Body of pancreas (tissue), 4 donors: ENCODE data around the gene MYO18B. TPM values are rescaled to one million over a fixed set of nuclear protein-coding genes. Genes with fewer than 3 reads are reported as not detected.

ENCODE experiments used
- ATAC-seq: fragments of 150-250 bp; one replicate; pipeline ENCODE4 v1.9.1; 2016
- DNase-seq, 4 donors: peaks; one replicate each; pipeline ENCODE4 v3.0.0-alpha.2; 2019
- H3K27ac ChIP-seq, 4 donors: fragments of 200-600 bp; sonication (generic); 1 replicate in 3 of 4; 2 replicates in 1 of 4; pipeline versions ENCODE4 v1.5.1 to v1.6.1; 2016 to 2019; ENCODE audit warnings: mild to moderate bottlenecking in 1 of 4, mixed read lengths in 1 of 4, moderate library complexity in 1 of 4
- H3K27me3 ChIP-seq, 2 donors: fragments of 200-600 bp; sonication (generic); one replicate each; pipeline ENCODE4 v1.6.0; 2016; ENCODE audit warnings: mild to moderate bottlenecking in 1 of 2
- H3K36me3 ChIP-seq, 2 donors: fragments of 200-600 bp; sonication (generic); replicated peaks in 1 of 2; 2 replicates each; pipeline ENCODE4 v1.5.1; 2016; ENCODE audit warnings: low read depth in 2 of 2; ENCODE audit not compliant: insufficient read depth in 1 of 2
- H3K4me1 ChIP-seq: fragments of 200-600 bp; sonication (generic); one replicate; pipeline ENCODE4 v1.6.0; 2016
- H3K4me3 ChIP-seq, 2 donors: fragments of 200-600 bp; sonication (generic); 1 replicate in 1 of 2; 2 replicates in 1 of 2; pipeline ENCODE4 v1.5.1; 2016 to 2019
- H3K9me3 ChIP-seq, 3 donors: fragments of 200-600 bp; sonication (generic); 1 replicate in 2 of 3; 2 replicates in 1 of 3; pipeline ENCODE4 v1.5.1; 2016
- POLR2A ChIP-seq, 3 donors: fragments of 450-650 bp; IDR thresholded peaks; one replicate each; pipeline ENCODE4 v1.6.1; 2016; ENCODE audit warnings: antibody characterized with exemption in 3 of 3, mild to moderate bottlenecking in 2 of 3
- WGBS, 2 donors: methylation state at CpG; one replicate each; pipeline ENCODE4 v1.1.5; 2017; 5-methylcytosine and 5-hydroxymethylcytosine counted together
- intact Hi-C: fragments of 100-400 bp; cut with DNase I; formaldehyde crosslinking; loops from one replicate; pipeline ENCODE4 v1.15.1; 2023
- total RNA-seq, 2 donors: library from RNA; depleted of rRNA; stranded (reverse); fragments of >200 nt; gene quantifications; one replicate each; pipeline ENCODE4 v1.1.0, GENCODE V29; 2016
- TF ChIP-seq, protein P1 (sequence below), 7 experiments: fragments of 450-650 bp in 4 of 7; fragments of 200-600 bp in 3 of 7; sonication (generic) in 3 of 7; IDR thresholded peaks; one replicate each; pipeline ENCODE4 v1.5.1; 2016 to 2019; ENCODE audit warnings: antibody characterized with exemption in 7 of 7

MYO18B gene
- total RNA-seq, 2 donors from 2014 or later: 1.3 TPM; not detected in 1

DNA sequence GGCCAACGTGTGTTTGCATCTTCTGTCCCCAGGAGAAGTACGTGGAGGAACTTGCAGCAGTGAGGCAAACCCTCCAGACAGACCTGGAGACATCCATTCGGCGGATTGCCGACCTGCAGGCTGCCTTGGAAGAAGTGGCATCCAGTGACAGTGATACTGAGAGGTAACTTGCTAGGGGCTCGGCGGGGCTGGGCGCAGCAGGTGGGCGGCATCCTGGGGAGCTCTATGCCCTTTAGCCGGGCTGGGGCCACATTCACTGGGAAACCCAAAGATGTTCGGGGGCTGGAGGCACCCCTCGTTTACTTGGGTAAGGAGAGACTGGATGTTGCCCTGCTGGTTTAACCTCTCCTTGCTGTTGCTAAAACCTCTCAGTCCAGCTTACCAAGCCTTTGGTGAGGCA is 250.3 kb downstream of the MYO18B start:
- Histone ChIP-seq H3K4me3 (no peak overlapping the region), H3K9me3 (no peaks in the 10 kb centered on the region), H3K27ac (no peak overlapping the region), H3K27me3 (no peaks in the 10 kb centered on the region), H3K36me3 (no peaks in the 10 kb centered on the region), H3K4me1 (no peaks in the 10 kb centered on the region)
- ATAC-seq: no peak
- DNase-seq: no peak
- TF ChIP-seq, protein P1, sequence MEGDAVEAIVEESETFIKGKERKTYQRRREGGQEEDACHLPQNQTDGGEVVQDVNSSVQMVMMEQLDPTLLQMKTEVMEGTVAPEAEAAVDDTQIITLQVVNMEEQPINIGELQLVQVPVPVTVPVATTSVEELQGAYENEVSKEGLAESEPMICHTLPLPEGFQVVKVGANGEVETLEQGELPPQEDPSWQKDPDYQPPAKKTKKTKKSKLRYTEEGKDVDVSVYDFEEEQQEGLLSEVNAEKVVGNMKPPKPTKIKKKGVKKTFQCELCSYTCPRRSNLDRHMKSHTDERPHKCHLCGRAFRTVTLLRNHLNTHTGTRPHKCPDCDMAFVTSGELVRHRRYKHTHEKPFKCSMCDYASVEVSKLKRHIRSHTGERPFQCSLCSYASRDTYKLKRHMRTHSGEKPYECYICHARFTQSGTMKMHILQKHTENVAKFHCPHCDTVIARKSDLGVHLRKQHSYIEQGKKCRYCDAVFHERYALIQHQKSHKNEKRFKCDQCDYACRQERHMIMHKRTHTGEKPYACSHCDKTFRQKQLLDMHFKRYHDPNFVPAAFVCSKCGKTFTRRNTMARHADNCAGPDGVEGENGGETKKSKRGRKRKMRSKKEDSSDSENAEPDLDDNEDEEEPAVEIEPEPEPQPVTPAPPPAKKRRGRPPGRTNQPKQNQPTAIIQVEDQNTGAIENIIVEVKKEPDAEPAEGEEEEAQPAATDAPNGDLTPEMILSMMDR (IDR thresholded peaks at IDR 0.05): no peak
- TF ChIP-seq POLR2A (IDR thresholded peaks at IDR 0.05): no peak
- WGBS, 2 donors: 67 to 74% methylated on average over 10 to 12 of the region's 12 CpGs
- intact Hi-C loops: no loop called here

DNA sequence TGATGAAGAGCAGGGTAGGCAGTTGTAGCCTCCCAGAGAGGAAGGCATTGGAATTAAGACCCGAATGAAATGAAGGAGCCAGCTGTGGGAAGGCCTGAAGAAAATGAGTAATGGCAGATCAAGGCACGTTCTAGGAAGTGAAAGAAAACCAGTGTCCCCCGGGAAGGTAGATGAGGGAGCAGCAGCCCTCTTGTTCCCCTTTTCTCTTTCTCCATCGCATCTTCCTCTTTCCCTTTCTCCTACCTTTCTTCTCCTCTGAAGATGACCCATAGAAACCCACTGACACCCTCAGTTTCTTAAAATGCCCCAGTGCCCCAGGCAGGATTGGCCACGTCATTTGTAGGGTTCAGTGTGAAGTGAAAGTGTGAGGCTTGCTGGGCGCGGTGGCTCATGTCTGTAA is 254.7 kb downstream of the MYO18B start:
- Histone ChIP-seq H3K4me3 (no peak overlapping the region), H3K4me1 (no peaks in the 10 kb centered on the region), H3K27ac (no peak overlapping the region), H3K9me3 (no peaks in the 10 kb centered on the region), H3K27me3 (no peaks in the 10 kb centered on the region), H3K36me3 (no peaks in the 10 kb centered on the region)
- TF ChIP-seq POLR2A (IDR thresholded peaks at IDR 0.05): no peak
- TF ChIP-seq, protein P1 (IDR thresholded peaks at IDR 0.05): no peak
- 66% methylated on average over 7 of the region's 7 CpGs for WGBS, 2 donors
- intact Hi-C loops: no loop called here
- ATAC-seq: no peak
- no peak for DNase-seq

DNA sequence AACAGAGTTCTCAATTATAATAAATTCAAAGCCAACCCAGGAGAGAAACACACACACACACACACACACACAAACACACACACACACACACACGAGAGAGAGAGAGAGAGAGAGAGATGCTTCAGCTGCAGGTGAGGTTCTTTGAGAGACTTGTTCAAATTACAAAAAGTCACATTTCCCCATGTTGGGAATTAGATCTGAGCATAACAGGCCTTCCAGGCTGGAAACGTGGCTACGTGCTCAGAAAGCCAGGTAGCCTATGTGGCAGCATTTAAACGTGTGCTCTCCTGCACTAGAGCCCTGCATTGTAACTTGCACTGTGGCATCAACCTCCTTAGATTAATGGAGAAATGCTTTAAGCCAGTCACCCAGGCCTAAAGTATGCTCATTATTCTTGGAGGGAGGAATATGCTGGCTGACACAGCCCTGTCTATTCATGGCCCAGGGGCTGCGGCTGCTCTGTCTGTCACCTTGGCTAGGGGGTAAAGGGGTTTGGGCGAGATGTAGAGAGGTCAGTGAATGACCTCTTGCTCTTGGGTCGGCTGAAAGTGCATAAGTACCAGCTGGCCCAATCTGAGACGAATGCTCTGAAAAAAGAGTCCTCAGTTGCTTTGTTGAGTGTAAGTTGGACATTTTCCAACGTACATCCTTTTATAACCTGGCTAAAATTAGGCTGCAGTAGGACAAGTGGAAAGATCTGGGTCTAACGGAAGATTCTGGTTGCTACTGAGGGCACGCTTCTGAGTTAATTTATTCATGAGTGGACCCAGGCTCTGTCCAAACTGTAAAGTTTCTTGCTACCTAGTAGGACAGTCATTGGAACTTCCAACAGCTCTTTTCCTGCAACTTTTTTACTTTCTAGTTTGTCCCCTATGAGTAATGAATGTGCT is 256.1 kb downstream of the MYO18B start:
- H3K36me3 ChIP-seq: no peaks in the 10 kb centered on the region
- H3K9me3 ChIP-seq: no peaks in the 10 kb centered on the region
- H3K4me3 ChIP-seq: no peak overlapping the region
- DNase-seq (no peak), ATAC-seq (no peak)
- 51 to 61% methylated on average over 11 of the region's 11 CpGs for WGBS, 2 donors
- TF ChIP-seq POLR2A (IDR thresholded peaks at IDR 0.05): no peak
- TF ChIP-seq, protein P1 (IDR thresholded peaks at IDR 0.05): no peak
- no peaks in the 10 kb centered on the region for H3K27me3 ChIP-seq
- intact Hi-C loops: no loop called here
- H3K27ac ChIP-seq: no peak overlapping the region
- H3K4me1 ChIP-seq: no peaks in the 10 kb centered on the region

DNA sequence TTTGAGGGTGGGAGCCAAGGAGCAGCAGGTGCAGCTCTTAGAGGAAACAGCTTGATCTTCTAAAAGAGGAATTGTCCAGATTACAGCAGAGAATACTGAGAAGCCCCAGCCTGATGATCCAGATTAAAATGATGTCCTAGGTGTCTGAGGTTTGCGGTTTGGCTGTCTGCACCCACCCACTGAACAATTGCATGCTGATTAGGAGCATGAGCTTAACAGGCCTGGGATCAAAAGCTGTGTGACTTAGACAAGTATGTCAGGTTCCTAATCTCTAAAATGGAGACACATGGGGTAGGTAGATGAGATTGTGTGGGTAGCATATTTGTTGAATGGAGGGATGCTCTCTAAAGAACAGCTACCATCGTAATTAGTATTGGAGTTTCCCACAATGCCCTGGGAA is 260.5 kb downstream of the MYO18B start:
- H3K4me1 ChIP-seq: no peaks in the 10 kb centered on the region
- no peak for DNase-seq
- TF ChIP-seq POLR2A (IDR thresholded peaks at IDR 0.05): no peak
- TF ChIP-seq, protein P1 (IDR thresholded peaks at IDR 0.05): no peak
- intact Hi-C loops: no loop called here
- WGBS, 2 donors: 56 to 66% methylated on average over 2 of the region's 2 CpGs
- H3K4me3 ChIP-seq: no peak overlapping the region
- H3K27ac ChIP-seq: no peak overlapping the region
- H3K27me3 ChIP-seq: no peaks in the 10 kb centered on the region
- H3K36me3 ChIP-seq: no peaks in the 10 kb centered on the region
- ATAC-seq: no peak
- H3K9me3 ChIP-seq: peaks cover 0 to 6% (median 0%) of the 10 kb centered on the region in 3 donors

DNA sequence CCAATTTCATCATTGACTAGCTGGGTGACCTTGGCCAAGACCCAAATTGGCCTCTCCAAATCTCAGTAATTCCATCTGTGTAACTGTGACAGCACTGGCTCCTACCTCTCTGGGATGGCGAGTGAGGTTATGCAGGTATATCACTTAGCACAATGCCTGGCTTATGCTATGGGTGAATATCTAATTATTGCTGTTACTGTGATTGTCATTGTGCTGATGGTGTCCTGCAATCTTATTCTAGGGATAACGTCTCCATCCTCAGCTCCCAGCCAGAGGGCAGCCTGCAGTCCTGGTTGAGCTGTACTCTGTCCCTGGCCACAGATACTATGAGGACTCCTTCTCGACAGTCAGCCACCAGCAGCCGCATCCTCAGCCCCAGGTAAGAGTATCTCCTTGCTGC is 262.5 kb downstream of the MYO18B start:
- Histone ChIP-seq H3K27me3 (no peaks in the 10 kb centered on the region), H3K27ac (no peak overlapping the region), H3K4me3 (no peak overlapping the region), H3K4me1 (no peaks in the 10 kb centered on the region), H3K36me3 (no peaks in the 10 kb centered on the region), H3K9me3 (peaks cover 0 to 6% (median 0%) of the 10 kb centered on the region in 3 donors)
- WGBS, 2 donors: 80 to 90% methylated on average over 1 to 4 of the region's 4 CpGs
- no peak for TF ChIP-seq POLR2A (IDR thresholded peaks at IDR 0.05)
- TF ChIP-seq, protein P1 (IDR thresholded peaks at IDR 0.05): no peak
- no peak for DNase-seq
- no peak for ATAC-seq
- intact Hi-C loops: no loop called here
